Spleen (tissue), 11 donors: ENCODE data around the gene SMIM33. TPM values are rescaled to one million over a fixed set of nuclear protein-coding genes. Genes with fewer than 3 reads are reported as not detected.

Experiments
- DNase-seq: peaks from one replicate; pipeline ENCODE4 v3.0.0-alpha.2; 2020
- H3K27ac ChIP-seq, 8 donors: fragments of 200-600 bp; sonication (generic) in 7 of 8; 1 replicate in 4 of 8; 2 replicates in 4 of 8; pipeline versions ENCODE4 v1.5.0 to v1.8.0; 2016 to 2021; ENCODE audit warnings: inconsistent platforms in 4 of 8, mild to moderate bottlenecking in 4 of 8, moderate library complexity in 1 of 8
- H3K27me3 ChIP-seq, 7 donors: fragments of 200-600 bp; sonication (generic) in 6 of 7; replicated peaks in 1 of 7; 1 replicate in 4 of 7; 2 replicates in 3 of 7; pipeline versions ENCODE4 v1.5.0 to v1.8.0; 2016 to 2021; ENCODE audit warnings: inconsistent platforms in 3 of 7, mild to moderate bottlenecking in 1 of 7
- H3K36me3 ChIP-seq, 6 donors: fragments of 200-600 bp; sonication (generic) in 5 of 6; 1 replicate in 4 of 6; 2 replicates in 2 of 6; pipeline versions ENCODE4 v1.5.0 to v1.8.0; 2016 to 2021; ENCODE audit warnings: inconsistent platforms in 2 of 6
- H3K4me1 ChIP-seq, 6 donors: fragments of 200-600 bp; sonication (generic) in 5 of 6; 1 replicate in 3 of 6; 2 replicates in 3 of 6; pipeline versions ENCODE4 v1.5.0 to v1.8.0; 2016 to 2021; ENCODE audit warnings: inconsistent platforms in 3 of 6
- H3K4me3 ChIP-seq, 8 donors: fragments of 200-600 bp; sonication (generic) in 7 of 8; 1 replicate in 4 of 8; 2 replicates in 4 of 8; pipeline versions ENCODE4 v1.5.0 to v1.8.0; 2016 to 2021; ENCODE audit warnings: inconsistent platforms in 4 of 8, mild to moderate bottlenecking in 4 of 8, moderate library complexity in 2 of 8
- H3K9me3 ChIP-seq, 8 donors: fragments of 200-600 bp; sonication (generic) in 7 of 8; 1 replicate in 4 of 8; 2 replicates in 4 of 8; pipeline versions ENCODE4 v1.5.0 to v1.8.0; 2016 to 2021; ENCODE audit warnings: inconsistent platforms in 4 of 8
- POLR2A ChIP-seq, 3 donors: fragments of 450-650 bp; IDR thresholded peaks; one replicate each; pipeline ENCODE4 v1.5.1; 2017; ENCODE audit warnings: antibody characterized with exemption in 3 of 3, mild to moderate bottlenecking in 1 of 3
- POLR2AphosphoS5 ChIP-seq, 3 donors: sonication (generic); formaldehyde crosslinking; IDR thresholded peaks; one replicate each; pipeline ENCODE4 v1.5.1; 2017; ENCODE audit warnings: antibody characterized with exemption in 3 of 3
- WGBS, 5 donors: extraction: QIAGEN DNeasy Blood & Tissue Kit in 3 of 5; methylation state at CpG; one replicate each; pipeline versions ENCODE4 v1.1.5 to v1.1.7; 2013 to 2018; 5-methylcytosine and 5-hydroxymethylcytosine counted together
- intact Hi-C: fragments of 100-400 bp; cut with DNase I; formaldehyde crosslinking; loops from one replicate; pipeline ENCODE4 v1.15.0; 2023; ENCODE audit warnings: low total_unique reads
- polyA plus RNA-seq, 3 donors: library from polyadenylated mRNA; stranded (reverse); fragments of 200-250 nt; gene quantifications; one replicate each; pipeline ENCODE4 v1.2.1, GENCODE V29; 2013
- small RNA-seq, 4 donors: library from RNA; depleted of rRNA; stranded (forward); fragments of <200 nt; gene quantifications; one replicate each; pipeline ENCODE3, GENCODE V24; 2016
- total RNA-seq, 7 donors: library from RNA; depleted of rRNA in 3 of 7; stranded (reverse); fragments of >200 nt in 3 of 7; fragmentation: NEBNext Ultra II Directional in 4 of 7; extraction: Animal tissue kit (Norgen Biotek cat#: 25700) in 4 of 7; gene quantifications; one replicate each; pipeline versions ENCODE4 v1.1.0 to v1.2.1, GENCODE V29; 2016 to 2021
- TF ChIP-seq, protein P1 (sequence below), 11 experiments: fragments of 200-600 bp in 7 of 11; fragments of 450-650 bp in 4 of 11; sonication (generic) in 4 of 11; IDR thresholded peaks in 8 of 11; conservative IDR thresholded peaks in 3 of 11; 1 replicate in 7 of 11; 2 replicates in 4 of 11; pipeline versions ENCODE4 v1.4.0 to v1.8.0; 2016 to 2021; ENCODE audit warnings: antibody characterized with exemption in 11 of 11, inconsistent platforms in 4 of 11, mild to moderate bottlenecking in 1 of 11
- donor health status: healthy with polysubstance abuse.
- donor health status: DM: no; HTN: no; CAD: no; lungs with moderate emphysema.
- donor health status: DM: no; HTN: no; CAD: no.
- donor health status: Bipolar disorder and iron deficiency.
- donor health status: healthy.
- donor health status: DM: no; HTN: no; CAD: no.
- donor health status: DM: yes; HTN: yes; CAD: no.

Gene SMIM33
- total and polyA plus RNA-seq, 10 donors, result 0.03 to 0.24 TPM; not detected in 8

DNA sequence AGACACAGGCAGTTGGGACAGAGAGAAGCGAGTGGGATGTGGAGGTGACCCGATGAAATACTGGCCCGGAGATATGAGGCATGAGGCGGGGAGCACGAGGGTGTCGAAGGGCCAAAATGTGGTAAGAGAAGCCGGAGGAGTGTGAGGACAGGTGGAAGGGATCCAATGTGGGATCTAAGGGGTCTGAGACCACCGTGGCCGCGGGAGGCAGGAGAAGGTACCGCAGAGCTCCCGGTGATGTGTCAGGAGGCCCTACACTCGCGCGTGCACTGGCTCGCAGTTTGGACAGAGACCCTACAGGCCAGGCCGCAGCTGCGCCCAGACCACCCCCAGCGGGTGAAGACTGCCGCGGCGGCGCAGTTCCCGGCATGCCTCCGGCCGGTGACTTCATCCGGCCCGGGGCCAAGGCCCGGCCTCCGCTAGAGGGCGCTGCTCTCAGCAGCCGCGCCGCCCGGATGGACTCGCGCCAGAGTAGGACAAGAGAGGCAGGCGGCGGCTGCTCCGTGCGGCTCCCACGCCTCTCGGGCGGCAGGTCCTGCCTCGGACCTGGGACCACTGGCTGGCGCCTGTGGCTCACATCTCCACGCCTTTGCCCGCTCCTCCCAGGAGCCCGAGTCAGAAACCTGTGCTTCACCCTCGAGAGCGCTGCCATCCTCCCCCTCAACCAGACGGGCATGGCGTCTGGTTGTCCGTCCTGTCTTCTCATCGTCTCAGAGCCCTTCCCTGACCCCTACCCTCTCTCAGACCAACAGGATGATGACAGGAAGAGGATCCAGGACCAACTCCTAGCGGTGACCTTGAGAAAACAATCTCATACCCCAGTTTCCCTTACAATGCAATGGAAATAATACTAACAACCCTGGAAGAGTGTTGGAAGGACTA is 47.1 kb downstream of the SMIM33 start:
- intact Hi-C loops, result no loop called here
- Histone ChIP-seq H3K36me3 (no peaks in the 10 kb centered on the region), H3K4me1 (peaks cover 0 to 26% (median 19%) of the 10 kb centered on the region in 6 donors), H3K4me3 (peak overlapping the region; percentile 25 to 71 (median 39)), H3K9me3 (no peaks in the 10 kb centered on the region), H3K27me3 (no peaks in the 10 kb centered on the region), H3K27ac (peak overlapping the region; percentile 69 to 93 (median 88))
- 5 to 12% (median 8%) methylated on average over 27 to 56 of the region's 56 CpGs for WGBS, 5 donors
- peak; percentile 99 for DNase-seq
- peak in 2 of 3 donors; percentile 31 to 57 for TF ChIP-seq POLR2A (IDR thresholded peaks at IDR 0.05)
- peak; percentile 92 to 97 (median 92) for TF ChIP-seq POLR2AphosphoS5 (IDR thresholded peaks at IDR 0.05)
- TF ChIP-seq, protein P1, sequence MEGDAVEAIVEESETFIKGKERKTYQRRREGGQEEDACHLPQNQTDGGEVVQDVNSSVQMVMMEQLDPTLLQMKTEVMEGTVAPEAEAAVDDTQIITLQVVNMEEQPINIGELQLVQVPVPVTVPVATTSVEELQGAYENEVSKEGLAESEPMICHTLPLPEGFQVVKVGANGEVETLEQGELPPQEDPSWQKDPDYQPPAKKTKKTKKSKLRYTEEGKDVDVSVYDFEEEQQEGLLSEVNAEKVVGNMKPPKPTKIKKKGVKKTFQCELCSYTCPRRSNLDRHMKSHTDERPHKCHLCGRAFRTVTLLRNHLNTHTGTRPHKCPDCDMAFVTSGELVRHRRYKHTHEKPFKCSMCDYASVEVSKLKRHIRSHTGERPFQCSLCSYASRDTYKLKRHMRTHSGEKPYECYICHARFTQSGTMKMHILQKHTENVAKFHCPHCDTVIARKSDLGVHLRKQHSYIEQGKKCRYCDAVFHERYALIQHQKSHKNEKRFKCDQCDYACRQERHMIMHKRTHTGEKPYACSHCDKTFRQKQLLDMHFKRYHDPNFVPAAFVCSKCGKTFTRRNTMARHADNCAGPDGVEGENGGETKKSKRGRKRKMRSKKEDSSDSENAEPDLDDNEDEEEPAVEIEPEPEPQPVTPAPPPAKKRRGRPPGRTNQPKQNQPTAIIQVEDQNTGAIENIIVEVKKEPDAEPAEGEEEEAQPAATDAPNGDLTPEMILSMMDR (IDR thresholded peaks at IDR 0.05 in 8 of 11, conservative IDR thresholded peaks at IDR 0.05 in 3 of 11), result peak; percentile 96 to 100 (median 99)

Small RNA genes lying within 50 kb of the gene (small RNA-seq; reads per million reads assigned to genes)
- gene RNU5B-4P, result 0 reads per million in 4 donors

Other genes with a start within 250 kb of the SMIM33 start
- 100 to 1,000 TPM; 170 to 251 (median 219) TPM for gene MATR3, start 177.3 kb upstream of the SMIM33 start, total RNA-seq
- gene MATR3, start 177.3 kb upstream of the SMIM33 start, polyA plus RNA-seq, result 100 to 1,000 TPM; 114 to 147 (median 143) TPM
- 100 to 1,000 TPM in 2 of 7 donors, 10 to 100 TPM in 5; 73.2 to 117 (median 86.4) TPM for gene PAIP2, start 129.2 kb upstream of the SMIM33 start, total RNA-seq
- 100 to 1,000 TPM in 2 of 3 donors, 10 to 100 TPM in 1; 90.6 to 119 (median 117) TPM for gene PAIP2, start 129.2 kb upstream of the SMIM33 start, polyA plus RNA-seq
- gene SLC23A1, start 87.7 kb upstream of the SMIM33 start, total RNA-seq, result 1 to 10 TPM in 4 of 7 donors, under 1 TPM in 2, not detected in 1; 0.28 to 2.4 (median 1.6) TPM
- 1 to 10 TPM in 1 of 3 donors, under 1 TPM in 2; 0.87 to 1.2 (median 0.89) TPM for gene SLC23A1, start 87.7 kb upstream of the SMIM33 start, polyA plus RNA-seq
- gene MZB1, start 81.1 kb upstream of the SMIM33 start, total RNA-seq, result 100 to 1,000 TPM in 3 of 7 donors, 10 to 100 TPM in 4; 72.6 to 273 (median 97.8) TPM
- gene MZB1, start 81.1 kb upstream of the SMIM33 start, polyA plus RNA-seq, result 100 to 1,000 TPM; 114 to 179 (median 144) TPM
- gene PROB1, start 75.9 kb upstream of the SMIM33 start, total RNA-seq, result 1 to 10 TPM; 1.1 to 3.2 (median 2.3) TPM
- gene PROB1, start 75.9 kb upstream of the SMIM33 start, polyA plus RNA-seq, result 1 to 10 TPM in 1 of 3 donors, under 1 TPM in 2; 0.33 to 1.3 (median 0.99) TPM
- 1 to 10 TPM; 2.1 to 7.6 (median 3.7) TPM for gene SPATA24, start 66.9 kb upstream of the SMIM33 start, total RNA-seq
- 1 to 10 TPM; 8.5 to 9.5 (median 9.0) TPM for gene SPATA24, start 66.9 kb upstream of the SMIM33 start, polyA plus RNA-seq
- gene DNAJC18, start 31.5 kb upstream of the SMIM33 start, total RNA-seq, result 10 to 100 TPM in 1 of 7 donors, 1 to 10 TPM in 6; 4.0 to 10.8 (median 7.8) TPM
- gene DNAJC18, start 31.5 kb upstream of the SMIM33 start, polyA plus RNA-seq, result 1 to 10 TPM; 1.3 to 7.1 (median 4.5) TPM
- 10 to 100 TPM; 11.3 to 52.3 (median 20.8) TPM for gene ECSCR, start 8.3 kb upstream of the SMIM33 start, total RNA-seq
- 10 to 100 TPM; 14.1 to 18.4 (median 17.7) TPM for gene ECSCR, start 8.3 kb upstream of the SMIM33 start, polyA plus RNA-seq
- gene STING1, start 11.8 kb downstream of the SMIM33 start, total RNA-seq, result 100 to 1,000 TPM in 6 of 7 donors, 10 to 100 TPM in 1; 99.7 to 166 (median 130) TPM
- 10 to 100 TPM; 24.2 to 49.8 (median 43.6) TPM for gene STING1, start 11.8 kb downstream of the SMIM33 start, polyA plus RNA-seq
- gene UBE2D2, start 90.3 kb downstream of the SMIM33 start, total RNA-seq, result 100 to 1,000 TPM in 2 of 7 donors, 10 to 100 TPM in 5; 64.3 to 120 (median 94.3) TPM
- gene UBE2D2, start 90.3 kb downstream of the SMIM33 start, polyA plus RNA-seq, result 100 to 1,000 TPM; 101 to 132 (median 103) TPM
- gene CXXC5, start 177.3 kb downstream of the SMIM33 start, total RNA-seq, result 10 to 100 TPM; 57.5 to 69.5 (median 62.8) TPM
- gene CXXC5, start 177.3 kb downstream of the SMIM33 start, polyA plus RNA-seq, result 10 to 100 TPM; 46.4 to 69.5 (median 60.8) TPM